K562 (cell line): ENCODE measurements around the gene ELF2. TPM values are rescaled to one million over a fixed set of nuclear protein-coding genes. Genes with fewer than 3 reads are reported as not detected.

Experiments used
- ARID1B ChIP-seq: fragments of 450-650 bp; IDR thresholded peaks from 2 replicates; pipeline ENCODE4 v1.6.1; 2016; ENCODE audit warnings: antibody characterized with exemption, mild to moderate bottlenecking, inconsistent platforms
- CHD1 ChIP-seq: fragments of 200-600 bp; sonication (generic); IDR thresholded peaks from one replicate; pipeline ENCODE4 v1.6.1; 2012; ENCODE audit warnings: mild to moderate bottlenecking, moderate library complexity, low read length, inconsistent platforms
- COPS2 ChIP-seq: fragments of 450-650 bp; conservative IDR thresholded peaks from 2 replicates; pipeline ENCODE4 v1.6.1; 2016; ENCODE audit warnings: mild to moderate bottlenecking, moderate library complexity
- FOXJ3 ChIP-seq: sonication (generic); formaldehyde crosslinking; IDR thresholded peaks from 2 replicates; pipeline ENCODE4 v1.4.0; 2020; ENCODE audit warnings: mild to moderate bottlenecking, missing genetic modification reagents
- HDAC2 ChIP-seq: fragments of 450-650 bp; IDR thresholded peaks from 2 replicates; pipeline ENCODE4 v1.6.1; 2016; ENCODE audit warnings: mild to moderate bottlenecking
- KDM5B ChIP-seq: fragments of 200-600 bp; sonication (generic); IDR thresholded peaks from 2 replicates; pipeline ENCODE4 v1.6.1; 2012; ENCODE audit warnings: low read depth, mild to moderate bottlenecking, moderate library complexity, low read length, control low read depth, inconsistent platforms; ENCODE audit not compliant: insufficient replicate concordance
- MXI1 ChIP-seq: IDR thresholded peaks from 2 replicates; pipeline ENCODE4 v1.6.1; 2011; ENCODE audit warnings: low read depth, mild to moderate bottlenecking, improper control_type of control experiment, low read length
- PHF8 ChIP-seq: fragments of 200-600 bp; sonication (generic); IDR thresholded peaks from 2 replicates; pipeline ENCODE4 v1.6.1; 2012; ENCODE audit warnings: mixed run types, mild to moderate bottlenecking, inconsistent platforms, low read length, moderate library complexity, borderline replicate concordance
- TBP ChIP-seq: optimal IDR thresholded peaks from 2 replicates; pipeline ENCODE3; 2011; ENCODE audit warnings: low read depth, low read length, improper control_type of control experiment
- ZFP1 ChIP-seq: fragments of 450-650 bp; formaldehyde crosslinking; IDR thresholded peaks from 2 replicates; pipeline ENCODE4 v1.4.0; 2020; ENCODE audit warnings: mild to moderate bottlenecking, mixed read lengths
- ZNF263 ChIP-seq: sonication (generic); formaldehyde crosslinking; IDR thresholded peaks from 2 replicates; pipeline ENCODE4 v1.8.0; 2022; ENCODE audit warnings: mild to moderate bottlenecking, missing genetic modification reagents, borderline replicate concordance
- polyA plus RNA-seq, 8 experiments: library from polyadenylated mRNA; depleted of rRNA in 4 of 8; stranded (reverse) in 5 of 8; unstranded in 3 of 8; fragments of >200 nt; fragmentation: Nextera tagmentation in 2 of 8; fragmentation: Illumina TruSeq in 1 of 8; extraction: Ambion mirVana in 2 of 8; extraction: Trizol in 1 of 8; gene quantifications; 2 replicates each; pipeline versions ENCODE4 v1.2.1 to v1.2.3, GENCODE V29; 2011 to 2014; ENCODE audit warnings: inconsistent platforms in 1 of 8, missing spikeins in 1 of 8
- total RNA-seq, 7 experiments: library from RNA; depleted of rRNA in 6 of 7; stranded (reverse); fragments of >200 nt in 6 of 7; fragmentation: Illumina TruSeq in 2 of 7; extraction: Trizol in 2 of 7; gene quantifications; 2 replicates each; pipeline versions ENCODE4 v1.2.1 to v1.2.3, GENCODE V29; 2011 to 2021; ENCODE audit warnings: low replicate concordance in 1 of 7
- TF ChIP-seq, protein P1 (sequence below): fragments of 450-650 bp; IDR thresholded peaks from 2 replicates; pipeline ENCODE4 v1.6.1; 2016; ENCODE audit warnings: borderline replicate concordance
- TF ChIP-seq, protein P2 (sequence below), 2 experiments: fragments of 200-800 bp in 1 of 2; sonication (Bioruptor generic) in 1 of 2; sonication (generic) in 1 of 2; formaldehyde crosslinking in 1 of 2; IDR thresholded peaks in 1 of 2; conservative IDR thresholded peaks in 1 of 2; 2 replicates each; pipeline versions ENCODE4 v1.5.0 to v1.6.1; 2016 to 2020; ENCODE audit warnings: missing compliant biosample characterization in 1 of 2, missing genetic modification characterization in 1 of 2, missing genetic modification reagents in 1 of 2
- TF ChIP-seq, protein P3 (sequence below): sonication (generic); formaldehyde crosslinking; IDR thresholded peaks from 2 replicates; pipeline ENCODE4 v1.8.0; 2022; ENCODE audit warnings: missing genetic modification reagents, mild to moderate bottlenecking, moderate library complexity, borderline replicate concordance
- TF ChIP-seq, protein P4 (sequence below): fragments of 250-450 bp; sonication (Bioruptor Pico); IDR thresholded peaks from 2 replicates; pipeline ENCODE4 v1.4.0; 2020; ENCODE audit warnings: mild to moderate bottlenecking, moderate library complexity
- TF ChIP-seq, protein P5 (sequence below): sonication (generic); formaldehyde crosslinking; IDR thresholded peaks from 2 replicates; pipeline ENCODE4 v1.8.1; 2023; ENCODE audit warnings: mild to moderate bottlenecking, missing genetic modification reagents
- TF ChIP-seq, protein P6 (sequence below): fragments of 450-650 bp; IDR thresholded peaks from 2 replicates; pipeline ENCODE4 v1.6.1; 2016; ENCODE audit warnings: antibody characterized with exemption

ELF2 gene
- total and polyA plus RNA-seq, 9 of the 15 experiments (the other 6 are each of a cell fraction or from before 2014, with no cell fraction given): 9.4 to 58.7 (median 41.6) TPM

DNA sequence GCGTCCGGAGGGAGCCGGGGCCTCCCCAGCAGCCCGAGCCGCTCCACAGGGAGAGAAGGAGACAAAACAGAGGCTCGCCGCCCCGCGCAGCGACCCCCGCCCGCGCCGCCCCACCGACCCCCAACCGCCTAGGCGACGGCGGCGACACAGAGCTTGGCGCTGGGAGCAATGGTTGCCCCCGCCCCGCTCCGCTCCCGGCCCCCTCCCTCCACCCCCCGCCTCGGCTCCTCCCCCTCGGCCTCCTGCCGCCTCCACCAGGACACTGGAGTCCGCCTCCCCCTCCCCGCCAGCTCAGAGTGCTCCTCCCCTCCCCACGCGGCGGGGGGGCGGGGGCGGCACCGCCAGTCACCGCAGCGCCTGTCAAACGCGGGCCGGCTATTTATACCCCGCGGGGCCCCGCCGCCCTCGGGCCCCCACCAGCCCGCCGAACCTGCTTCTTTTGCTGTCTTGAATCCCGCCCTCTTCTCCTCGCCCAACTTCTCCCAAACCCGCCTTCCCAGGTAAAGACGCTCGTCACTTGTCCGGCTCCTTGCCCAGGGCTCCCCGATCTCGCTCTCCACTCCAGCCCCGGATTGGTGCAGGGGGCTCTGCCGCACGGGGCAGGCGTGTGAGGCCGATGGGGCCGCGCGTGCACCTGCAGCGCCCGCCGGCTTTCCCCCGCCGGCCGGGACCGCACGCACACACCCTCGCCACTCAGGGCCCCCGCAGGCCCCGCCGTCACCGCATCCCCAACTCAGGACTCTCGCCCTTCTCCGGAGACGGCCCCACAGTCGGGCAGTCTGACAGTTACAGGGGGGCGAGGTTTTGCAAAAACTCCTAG, at the start of gene ELF2 (continued):
- TF ChIP-seq, protein P1, sequence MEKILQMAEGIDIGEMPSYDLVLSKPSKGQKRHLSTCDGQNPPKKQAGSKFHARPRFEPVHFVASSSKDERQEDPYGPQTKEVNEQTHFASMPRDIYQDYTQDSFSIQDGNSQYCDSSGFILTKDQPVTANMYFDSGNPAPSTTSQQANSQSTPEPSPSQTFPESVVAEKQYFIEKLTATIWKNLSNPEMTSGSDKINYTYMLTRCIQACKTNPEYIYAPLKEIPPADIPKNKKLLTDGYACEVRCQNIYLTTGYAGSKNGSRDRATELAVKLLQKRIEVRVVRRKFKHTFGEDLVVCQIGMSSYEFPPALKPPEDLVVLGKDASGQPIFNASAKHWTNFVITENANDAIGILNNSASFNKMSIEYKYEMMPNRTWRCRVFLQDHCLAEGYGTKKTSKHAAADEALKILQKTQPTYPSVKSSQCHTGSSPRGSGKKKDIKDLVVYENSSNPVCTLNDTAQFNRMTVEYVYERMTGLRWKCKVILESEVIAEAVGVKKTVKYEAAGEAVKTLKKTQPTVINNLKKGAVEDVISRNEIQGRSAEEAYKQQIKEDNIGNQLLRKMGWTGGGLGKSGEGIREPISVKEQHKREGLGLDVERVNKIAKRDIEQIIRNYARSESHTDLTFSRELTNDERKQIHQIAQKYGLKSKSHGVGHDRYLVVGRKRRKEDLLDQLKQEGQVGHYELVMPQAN: peak; percentile 87
- TF ChIP-seq, protein P2, sequence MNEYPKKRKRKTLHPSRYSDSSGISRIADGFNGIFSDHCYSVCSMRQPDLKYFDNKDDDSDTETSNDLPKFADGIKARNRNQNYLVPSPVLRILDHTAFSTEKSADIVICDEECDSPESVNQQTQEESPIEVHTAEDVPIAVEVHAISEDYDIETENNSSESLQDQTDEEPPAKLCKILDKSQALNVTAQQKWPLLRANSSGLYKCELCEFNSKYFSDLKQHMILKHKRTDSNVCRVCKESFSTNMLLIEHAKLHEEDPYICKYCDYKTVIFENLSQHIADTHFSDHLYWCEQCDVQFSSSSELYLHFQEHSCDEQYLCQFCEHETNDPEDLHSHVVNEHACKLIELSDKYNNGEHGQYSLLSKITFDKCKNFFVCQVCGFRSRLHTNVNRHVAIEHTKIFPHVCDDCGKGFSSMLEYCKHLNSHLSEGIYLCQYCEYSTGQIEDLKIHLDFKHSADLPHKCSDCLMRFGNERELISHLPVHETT (CRISPR knock-in tag; conservative IDR thresholded peaks at IDR 0.05 in 1 of 2, IDR thresholded peaks at IDR 0.05 in 1 of 2): peak in 1 of 2 experiments; percentile 29; a peak in 1 of 4 replicates
- TF ChIP-seq, protein P3, sequence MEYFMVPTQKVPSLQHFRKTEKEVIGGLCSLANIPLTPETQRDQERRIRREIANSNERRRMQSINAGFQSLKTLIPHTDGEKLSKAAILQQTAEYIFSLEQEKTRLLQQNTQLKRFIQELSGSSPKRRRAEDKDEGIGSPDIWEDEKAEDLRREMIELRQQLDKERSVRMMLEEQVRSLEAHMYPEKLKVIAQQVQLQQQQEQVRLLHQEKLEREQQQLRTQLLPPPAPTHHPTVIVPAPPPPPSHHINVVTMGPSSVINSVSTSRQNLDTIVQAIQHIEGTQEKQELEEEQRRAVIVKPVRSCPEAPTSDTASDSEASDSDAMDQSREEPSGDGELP (CRISPR knock-in tag): peak; percentile 9; the same call in 1 of the 2 replicates
- TF ChIP-seq FOXJ3 (CRISPR knock-in tag) (no peak), ZNF263 (CRISPR knock-in tag) (peak; percentile 91), MXI1 (0 out of 2 replicates have a peak, but pooled peaks have one; percentile 54), HDAC2 (peak; percentile 45; the same call in 1 of the 2 replicates), ARID1B (peak; percentile 33; the same call in 1 of the 2 replicates), TBP (peak; percentile 58), CHD1 (peak; percentile 60), PHF8 (peak; percentile 57; the same call in 1 of the 2 replicates), KDM5B (peak; percentile 14), ZFP1 (no peak), COPS2 (no peak)
- TF ChIP-seq, protein P4, sequence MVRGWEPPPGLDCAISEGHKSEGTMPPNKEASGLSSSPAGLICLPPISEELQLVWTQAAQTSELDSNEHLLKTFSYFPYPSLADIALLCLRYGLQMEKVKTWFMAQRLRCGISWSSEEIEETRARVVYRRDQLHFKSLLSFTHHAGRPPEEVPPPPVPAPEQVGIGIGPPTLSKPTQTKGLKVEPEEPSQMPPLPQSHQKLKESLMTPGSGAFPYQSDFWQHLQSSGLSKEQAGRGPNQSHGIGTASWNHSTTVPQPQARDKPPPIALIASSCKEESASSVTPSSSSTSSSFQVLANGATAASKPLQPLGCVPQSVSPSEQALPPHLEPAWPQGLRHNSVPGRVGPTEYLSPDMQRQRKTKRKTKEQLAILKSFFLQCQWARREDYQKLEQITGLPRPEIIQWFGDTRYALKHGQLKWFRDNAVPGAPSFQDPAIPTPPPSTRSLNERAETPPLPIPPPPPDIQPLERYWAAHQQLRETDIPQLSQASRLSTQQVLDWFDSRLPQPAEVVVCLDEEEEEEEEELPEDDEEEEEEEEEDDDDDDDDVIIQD (CRISPR knock-in tag): no peak
- TF ChIP-seq, protein P5, sequence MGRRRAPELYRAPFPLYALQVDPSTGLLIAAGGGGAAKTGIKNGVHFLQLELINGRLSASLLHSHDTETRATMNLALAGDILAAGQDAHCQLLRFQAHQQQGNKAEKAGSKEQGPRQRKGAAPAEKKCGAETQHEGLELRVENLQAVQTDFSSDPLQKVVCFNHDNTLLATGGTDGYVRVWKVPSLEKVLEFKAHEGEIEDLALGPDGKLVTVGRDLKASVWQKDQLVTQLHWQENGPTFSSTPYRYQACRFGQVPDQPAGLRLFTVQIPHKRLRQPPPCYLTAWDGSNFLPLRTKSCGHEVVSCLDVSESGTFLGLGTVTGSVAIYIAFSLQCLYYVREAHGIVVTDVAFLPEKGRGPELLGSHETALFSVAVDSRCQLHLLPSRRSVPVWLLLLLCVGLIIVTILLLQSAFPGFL (CRISPR knock-in tag): no peak
- TF ChIP-seq, protein P6, sequence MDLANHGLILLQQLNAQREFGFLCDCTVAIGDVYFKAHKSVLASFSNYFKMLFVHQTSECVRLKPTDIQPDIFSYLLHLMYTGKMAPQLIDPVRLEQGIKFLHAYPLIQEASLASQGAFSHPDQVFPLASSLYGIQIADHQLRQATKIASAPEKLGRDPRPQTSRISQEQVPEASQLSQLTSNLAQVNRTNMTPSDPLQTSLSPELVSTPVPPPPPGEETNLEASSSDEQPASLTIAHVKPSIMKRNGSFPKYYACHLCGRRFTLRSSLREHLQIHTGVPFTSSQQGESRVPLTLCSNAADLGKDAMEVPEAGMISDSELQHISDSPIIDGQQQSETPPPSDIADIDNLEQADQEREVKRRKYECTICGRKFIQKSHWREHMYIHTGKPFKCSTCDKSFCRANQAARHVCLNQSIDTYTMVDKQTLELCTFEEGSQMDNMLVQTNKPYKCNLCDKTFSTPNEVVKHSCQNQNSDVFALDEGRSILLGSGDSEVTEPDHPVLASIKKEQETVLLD: peak; percentile 38; the same call in 1 of the 2 replicates
